Mesendoderm (in vitro differentiated cells): ENCODE measurements around the gene PDCD1.

Experiments used
- DNase-seq: peaks from one replicate; pipeline ENCODE4 v3.0.0; 2013
- H2AK5ac ChIP-seq: 2 replicates; pipeline ENCODE4 v1.6.1; 2013; ENCODE audit warnings: low read length, inconsistent platforms
- H2BK120ac ChIP-seq: 2 replicates; pipeline ENCODE4 v1.6.1; 2013; ENCODE audit warnings: low read depth, mild to moderate bottlenecking, low read length, moderate library complexity, mixed read lengths
- H2BK15ac ChIP-seq: replicated peaks from 2 replicates; pipeline ENCODE4 v1.6.1; 2013; ENCODE audit warnings: low read depth, mild to moderate bottlenecking, moderate library complexity
- H2BK5ac ChIP-seq: 2 replicates; pipeline ENCODE4 v1.6.1; 2013; ENCODE audit warnings: low read length, inconsistent platforms
- H3K18ac ChIP-seq: 2 replicates; pipeline ENCODE4 v1.6.1; 2013; ENCODE audit warnings: mild to moderate bottlenecking, low read length, mixed read lengths
- H3K23ac ChIP-seq: one replicate; pipeline ENCODE4 v1.6.1; 2013; ENCODE audit warnings: low read length
- H3K27ac ChIP-seq: 2 replicates; pipeline ENCODE4 v1.5.1; 2013; ENCODE audit warnings: low read depth, mild to moderate bottlenecking, inconsistent platforms, low read length, moderate library complexity
- H3K27me3 ChIP-seq: 2 replicates; pipeline ENCODE4 v1.6.1; 2013; ENCODE audit warnings: low read length, control low read depth, mild to moderate bottlenecking, inconsistent platforms; ENCODE audit not compliant: insufficient read depth, poor library complexity
- H3K36me3 ChIP-seq: 2 replicates; pipeline ENCODE4 v1.6.1; 2013; ENCODE audit warnings: low read length, inconsistent platforms; ENCODE audit not compliant: control insufficient read depth, insufficient read depth
- H3K4ac ChIP-seq: one replicate; pipeline ENCODE4 v1.6.1; 2013; ENCODE audit warnings: low read depth, mild to moderate bottlenecking, low read length, moderate library complexity
- H3K4me1 ChIP-seq: 2 replicates; pipeline ENCODE4 v1.6.1; 2013; ENCODE audit warnings: low read depth, low read length, inconsistent platforms; ENCODE audit not compliant: control insufficient read depth
- H3K4me2 ChIP-seq: 2 replicates; pipeline ENCODE4 v1.6.1; 2013; ENCODE audit warnings: low read length
- H3K4me3 ChIP-seq: 2 replicates; pipeline ENCODE4 v1.5.1; 2013; ENCODE audit warnings: mild to moderate bottlenecking, low read length
- H3K56ac ChIP-seq: one replicate; pipeline ENCODE4 v1.6.1; 2013; ENCODE audit warnings: low read length
- H3K79me1 ChIP-seq: 2 replicates; pipeline ENCODE4 v1.6.1; 2013; ENCODE audit warnings: low read length, inconsistent platforms
- H3K79me2 ChIP-seq: 2 replicates; pipeline ENCODE4 v1.6.1; 2013; ENCODE audit warnings: mild to moderate bottlenecking, low read length; ENCODE audit not compliant: control insufficient read depth, insufficient read depth
- H3K9ac ChIP-seq: 2 replicates; pipeline ENCODE4 v1.6.1; 2013; ENCODE audit warnings: low read length, inconsistent platforms
- H4K5ac ChIP-seq: one replicate; pipeline ENCODE4 v1.6.1; 2013; ENCODE audit warnings: low read length
- H4K8ac ChIP-seq: one replicate; pipeline ENCODE4 v1.6.1; 2013; ENCODE audit warnings: low read depth, mild to moderate bottlenecking, control low read depth, low read length, moderate library complexity
- WGBS: extraction: QIAGEN DNeasy Blood & Tissue Kit; methylation state at CpG from one replicate; pipeline ENCODE4 v1.1.7; 2013; ENCODE audit warnings: low lambda C conversion rate, missing lambda C conversion rate; ENCODE audit not compliant: insufficient coverage; ENCODE audit errors: extremely low coverage; 5-methylcytosine and 5-hydroxymethylcytosine counted together

The PDCD1 gene

DNA sequence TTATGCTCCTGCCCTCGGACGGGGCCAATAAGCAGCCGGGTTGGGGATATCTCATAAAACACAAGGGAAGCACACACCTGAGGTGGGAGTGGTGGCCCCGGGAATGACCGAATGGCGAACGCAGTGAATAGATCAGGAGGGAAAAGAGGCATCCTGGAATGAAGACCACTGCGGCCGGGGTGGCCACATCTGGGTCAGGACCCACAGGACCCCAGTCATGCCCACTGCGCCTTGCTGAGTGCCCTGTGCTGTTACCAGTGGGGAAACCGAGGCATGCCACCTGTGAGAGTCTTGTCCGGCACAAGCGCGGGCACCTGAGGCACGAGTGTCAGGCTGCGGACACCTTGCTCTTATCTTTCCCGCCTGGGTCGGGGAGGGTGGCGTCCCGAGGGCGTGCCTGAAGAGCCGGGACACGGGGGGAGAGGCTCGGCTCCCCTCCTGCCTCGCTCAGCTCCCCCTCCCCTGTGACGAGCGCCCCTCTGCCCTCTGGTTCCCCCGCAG is 1.6 kb downstream of the PDCD1 start:
- no CpG with 5 or more reads among the region's 28 CpGs for WGBS
- H3K27me3 ChIP-seq, result no peaks in the 10 kb centered on the region
- no peak overlapping the region for H3K18ac ChIP-seq
- no peak overlapping the region for H2BK15ac ChIP-seq
- H2BK120ac ChIP-seq, result no peak overlapping the region
- H2BK5ac ChIP-seq, result no peak overlapping the region
- H3K4ac ChIP-seq, result no peak overlapping the region
- no peaks in the 10 kb centered on the region for H3K79me1 ChIP-seq
- no peak overlapping the region for H3K4me2 ChIP-seq
- no peak overlapping the region for H4K8ac ChIP-seq
- H3K23ac ChIP-seq, result no peak overlapping the region
- no peak overlapping the region for H3K4me3 ChIP-seq
- H4K5ac ChIP-seq, result no peak overlapping the region
- no peaks in the 10 kb centered on the region for H3K79me2 ChIP-seq
- no peak overlapping the region for H2AK5ac ChIP-seq
- no peak overlapping the region for H3K56ac ChIP-seq
- H3K36me3 ChIP-seq, result no peaks in the 10 kb centered on the region
- H3K9ac ChIP-seq, result no peak overlapping the region
- DNase-seq, result no peak
- H3K27ac ChIP-seq, result no peak overlapping the region
- H3K4me1 ChIP-seq, result peaks cover 2% of the 10 kb centered on the region

DNA sequence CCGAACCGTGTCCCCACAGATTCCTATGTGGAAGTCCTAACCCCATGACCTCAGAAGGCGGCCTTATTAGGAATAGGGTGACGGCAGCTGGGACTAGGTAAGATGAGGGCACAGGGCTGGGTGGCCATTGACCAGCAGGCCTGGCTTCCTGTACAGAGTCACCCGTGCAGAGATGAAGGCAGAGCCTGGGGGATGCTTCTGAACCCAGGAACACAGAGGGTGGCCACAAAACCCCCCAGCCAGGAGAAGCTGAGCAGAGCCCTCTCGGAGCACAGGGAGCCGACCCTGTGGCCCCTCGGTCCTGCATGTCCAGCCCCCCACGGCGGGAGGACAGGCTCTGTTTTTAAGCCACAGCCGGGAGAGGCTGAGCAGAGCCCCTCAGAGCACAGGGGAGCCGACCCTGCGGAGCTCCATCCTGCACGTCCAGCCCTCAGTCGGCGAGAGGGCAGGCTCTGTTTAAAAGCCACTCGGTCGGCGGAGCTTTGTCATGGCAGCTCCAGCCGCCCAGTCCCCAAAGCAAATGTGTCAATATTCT is 2.7 kb downstream of the PDCD1 start:
- Histone ChIP-seq H3K4me3 (no peak overlapping the region), H3K79me1 (no peaks in the 10 kb centered on the region), H2BK120ac (no peak overlapping the region), H3K36me3 (no peaks in the 10 kb centered on the region), H3K9ac (no peak overlapping the region), H4K5ac (no peak overlapping the region), H2AK5ac (no peak overlapping the region), H3K23ac (no peak overlapping the region), H3K27ac (no peak overlapping the region), H3K4me2 (no peak overlapping the region), H2BK5ac (no peak overlapping the region), H3K79me2 (no peaks in the 10 kb centered on the region), H3K18ac (no peak overlapping the region), H3K4me1 (peaks cover 2% of the 10 kb centered on the region), H3K56ac (no peak overlapping the region), H3K27me3 (no peaks in the 10 kb centered on the region), H3K4ac (no peak overlapping the region), H2BK15ac (no peak overlapping the region), H4K8ac (no peak overlapping the region)
- DNase-seq, result no peak
- no CpG with 5 or more reads among the region's 20 CpGs for WGBS

DNA sequence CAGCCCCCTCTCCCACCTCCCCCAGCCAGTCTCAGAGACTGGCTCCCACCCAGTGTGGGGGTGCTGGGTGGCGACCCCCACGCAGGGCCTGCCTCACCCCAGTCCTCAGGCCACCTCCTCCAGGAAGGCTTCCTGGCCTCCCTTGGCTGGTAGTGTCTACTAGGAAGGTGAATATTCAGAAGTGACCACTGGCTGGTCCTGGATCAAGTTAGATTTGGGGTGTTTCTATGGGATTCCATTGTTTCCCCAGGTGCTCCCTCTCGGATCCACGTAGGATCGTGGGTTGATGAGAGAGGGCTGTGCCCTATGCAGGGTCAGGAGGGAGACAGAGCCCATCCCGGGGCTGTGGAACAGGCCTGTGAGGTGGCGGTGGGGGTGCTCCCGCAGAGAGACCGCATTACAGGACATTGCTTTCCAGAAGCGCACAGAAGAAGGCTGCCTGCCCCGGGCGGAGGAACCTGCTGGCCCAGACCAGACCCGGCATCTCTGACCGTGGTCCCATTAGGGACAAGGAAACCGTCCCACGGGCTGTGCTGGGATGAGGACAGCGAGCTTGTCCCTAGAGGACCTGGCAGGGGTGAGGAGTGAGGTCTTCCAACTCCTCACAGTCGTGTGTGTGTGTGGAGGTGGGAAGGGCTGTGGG is 3.3 kb downstream of the PDCD1 start:
- H3K4me2 ChIP-seq, result no peak overlapping the region
- no peak overlapping the region for H2BK120ac ChIP-seq
- H3K23ac ChIP-seq, result no peak overlapping the region
- no peak overlapping the region for H4K5ac ChIP-seq
- H4K8ac ChIP-seq, result no peak overlapping the region
- H3K4me3 ChIP-seq, result no peak overlapping the region
- H2BK15ac ChIP-seq, result no peak overlapping the region
- H3K18ac ChIP-seq, result no peak overlapping the region
- no peak for DNase-seq
- no peaks in the 10 kb centered on the region for H3K79me2 ChIP-seq
- WGBS, result no CpG with 5 or more reads among the region's 18 CpGs
- H3K4ac ChIP-seq, result no peak overlapping the region
- no peaks in the 10 kb centered on the region for H3K79me1 ChIP-seq
- H3K9ac ChIP-seq, result no peak overlapping the region
- H3K56ac ChIP-seq, result no peak overlapping the region
- H3K27ac ChIP-seq, result no peak overlapping the region
- H3K36me3 ChIP-seq, result no peaks in the 10 kb centered on the region
- H3K27me3 ChIP-seq, result no peaks in the 10 kb centered on the region
- H2AK5ac ChIP-seq, result no peak overlapping the region
- no peak overlapping the region for H2BK5ac ChIP-seq
- H3K4me1 ChIP-seq, result peaks cover 2% of the 10 kb centered on the region

DNA sequence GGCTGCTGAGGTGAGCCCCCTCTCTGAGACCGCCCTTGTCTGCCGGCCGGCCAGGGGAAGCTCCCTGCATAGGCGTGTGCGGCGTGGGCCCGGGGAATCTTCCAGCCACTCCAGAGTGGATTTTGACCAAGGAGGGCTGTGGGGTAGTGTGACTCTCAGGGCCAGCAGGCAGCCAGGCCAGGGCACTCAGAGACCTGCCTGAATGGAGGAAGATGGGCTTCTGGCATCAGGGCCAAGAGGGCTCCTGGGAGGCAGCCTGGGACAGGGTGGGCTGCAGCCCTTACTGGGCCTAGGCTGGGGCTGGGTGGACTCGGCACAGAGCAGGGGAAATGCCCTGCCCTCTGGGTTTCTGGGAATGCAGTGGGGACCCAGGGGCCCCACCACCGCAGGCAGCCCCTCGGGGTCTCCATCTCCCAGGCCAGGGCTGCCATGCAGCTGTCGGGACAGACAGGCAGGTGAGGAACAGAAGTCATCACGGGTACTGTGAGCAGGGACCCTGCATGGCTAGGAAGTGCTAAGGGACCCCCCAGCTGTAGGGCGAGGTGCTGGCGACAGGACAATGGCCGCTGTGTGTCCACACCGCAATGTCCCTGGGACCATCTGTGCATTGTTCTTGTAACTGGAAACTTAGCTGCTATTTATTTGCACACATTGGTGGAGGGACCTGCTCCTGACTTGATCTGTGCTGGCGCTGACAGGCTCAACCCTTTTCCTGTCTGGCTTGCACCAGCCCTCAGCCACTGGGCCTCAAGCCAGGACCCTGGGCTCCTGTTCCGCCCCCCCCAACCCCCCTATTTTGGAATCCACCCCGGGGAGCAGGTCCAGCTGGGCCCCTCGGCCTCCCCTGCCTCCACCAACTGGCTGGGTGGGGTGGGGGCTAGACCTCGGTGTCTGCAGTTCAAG is 4.1 kb downstream of the PDCD1 start:
- H3K27me3 ChIP-seq, result no peaks in the 10 kb centered on the region
- no peak overlapping the region for H4K8ac ChIP-seq
- no peaks in the 10 kb centered on the region for H3K79me1 ChIP-seq
- H2BK5ac ChIP-seq, result no peak overlapping the region
- H3K27ac ChIP-seq, result no peak overlapping the region
- H2BK120ac ChIP-seq, result no peak overlapping the region
- no peak overlapping the region for H3K4ac ChIP-seq
- no peak for DNase-seq
- no peak overlapping the region for H3K4me3 ChIP-seq
- no peak overlapping the region for H3K9ac ChIP-seq
- H2AK5ac ChIP-seq, result no peak overlapping the region
- no peaks in the 10 kb centered on the region for H3K36me3 ChIP-seq
- no peaks in the 10 kb centered on the region for H3K79me2 ChIP-seq
- no peak overlapping the region for H2BK15ac ChIP-seq
- WGBS, result no CpG with 5 or more reads among the region's 21 CpGs
- H3K4me2 ChIP-seq, result no peak overlapping the region
- H3K18ac ChIP-seq, result no peak overlapping the region
- H3K4me1 ChIP-seq, result peaks cover 2% of the 10 kb centered on the region
- no peak overlapping the region for H4K5ac ChIP-seq
- H3K56ac ChIP-seq, result no peak overlapping the region
- no peak overlapping the region for H3K23ac ChIP-seq

DNA sequence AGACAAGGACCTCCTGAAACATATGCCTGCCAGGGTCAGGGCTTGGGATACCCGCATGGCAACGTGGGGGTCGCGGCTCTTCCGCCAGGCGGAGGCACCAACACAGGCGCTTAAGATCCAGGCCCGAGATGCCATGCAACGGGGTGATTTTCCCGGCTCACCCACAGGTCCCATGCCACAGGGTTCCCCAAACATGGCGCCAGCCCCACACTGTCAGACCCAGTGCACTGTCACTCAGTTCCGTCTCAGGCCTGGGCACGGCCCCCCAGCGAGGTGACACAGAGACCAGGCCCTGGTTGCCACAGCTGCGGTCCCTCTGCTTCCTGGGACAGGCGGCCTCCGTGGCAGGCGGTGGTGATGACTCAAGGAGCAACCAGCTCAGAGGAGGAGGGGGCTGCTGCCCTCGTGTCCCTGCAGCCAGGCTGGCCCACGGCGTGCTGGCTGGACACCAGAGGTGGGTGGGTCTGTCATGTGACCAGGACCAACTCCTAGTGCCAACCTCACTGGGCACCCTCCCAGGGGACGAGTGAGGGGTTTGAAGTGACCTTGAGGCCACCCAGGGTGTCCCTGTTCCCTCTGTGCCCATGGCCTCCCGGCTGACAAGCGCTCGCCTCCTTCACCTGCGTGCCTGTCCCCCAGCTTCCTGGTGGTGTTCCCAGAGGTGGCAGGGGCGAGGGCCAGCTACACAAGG is 4.9 kb downstream of the PDCD1 start:
- Histone ChIP-seq H3K79me2 (no peaks in the 10 kb centered on the region), H2AK5ac (no peak overlapping the region), H4K5ac (no peak overlapping the region), H3K27ac (no peak overlapping the region), H3K36me3 (no peaks in the 10 kb centered on the region), H3K9ac (no peak overlapping the region), H3K4me2 (no peak overlapping the region), H2BK15ac (no peak overlapping the region), H2BK120ac (no peak overlapping the region), H3K18ac (no peak overlapping the region), H3K4ac (no peak overlapping the region), H3K4me3 (no peak overlapping the region), H2BK5ac (no peak overlapping the region), H3K79me1 (no peaks in the 10 kb centered on the region), H3K23ac (no peak overlapping the region), H3K27me3 (no peaks in the 10 kb centered on the region), H4K8ac (no peak overlapping the region), H3K4me1 (no peaks in the 10 kb centered on the region), H3K56ac (no peak overlapping the region)
- no CpG with 5 or more reads among the region's 27 CpGs for WGBS
- no peak for DNase-seq
